GM12892 (cell line): ENCODE data around the gene IKZF1.
A peak's percentile ranks its signal among the peaks of the same experiment; 100 is the strongest.

Source experiments
- DNase-seq: peaks from one replicate; pipeline ENCODE4 v3.0.0; 2011; ENCODE audit not compliant: insufficient read length
- FAIRE-seq: peaks from 2 replicates; lab custom pipeline; 2011; peaks lifted over from hg19 to GRCh38; lab: Jason Lieb, UNC
- POLR2A ChIP-seq: IDR thresholded peaks from 2 replicates; pipeline ENCODE4 v1.6.1; 2011; ENCODE audit warnings: low read depth, low read length, control low read depth
- POLR2AphosphoS5 ChIP-seq: IDR thresholded peaks from 2 replicates; pipeline ENCODE4 v1.6.1; 2011; ENCODE audit warnings: low read depth, low read length, control low read depth
- TAF1 ChIP-seq: IDR thresholded peaks from 2 replicates; pipeline ENCODE4 v1.6.1; 2011; ENCODE audit warnings: low read depth, mild to moderate bottlenecking, control low read depth, low read length, borderline replicate concordance

Gene IKZF1

DNA sequence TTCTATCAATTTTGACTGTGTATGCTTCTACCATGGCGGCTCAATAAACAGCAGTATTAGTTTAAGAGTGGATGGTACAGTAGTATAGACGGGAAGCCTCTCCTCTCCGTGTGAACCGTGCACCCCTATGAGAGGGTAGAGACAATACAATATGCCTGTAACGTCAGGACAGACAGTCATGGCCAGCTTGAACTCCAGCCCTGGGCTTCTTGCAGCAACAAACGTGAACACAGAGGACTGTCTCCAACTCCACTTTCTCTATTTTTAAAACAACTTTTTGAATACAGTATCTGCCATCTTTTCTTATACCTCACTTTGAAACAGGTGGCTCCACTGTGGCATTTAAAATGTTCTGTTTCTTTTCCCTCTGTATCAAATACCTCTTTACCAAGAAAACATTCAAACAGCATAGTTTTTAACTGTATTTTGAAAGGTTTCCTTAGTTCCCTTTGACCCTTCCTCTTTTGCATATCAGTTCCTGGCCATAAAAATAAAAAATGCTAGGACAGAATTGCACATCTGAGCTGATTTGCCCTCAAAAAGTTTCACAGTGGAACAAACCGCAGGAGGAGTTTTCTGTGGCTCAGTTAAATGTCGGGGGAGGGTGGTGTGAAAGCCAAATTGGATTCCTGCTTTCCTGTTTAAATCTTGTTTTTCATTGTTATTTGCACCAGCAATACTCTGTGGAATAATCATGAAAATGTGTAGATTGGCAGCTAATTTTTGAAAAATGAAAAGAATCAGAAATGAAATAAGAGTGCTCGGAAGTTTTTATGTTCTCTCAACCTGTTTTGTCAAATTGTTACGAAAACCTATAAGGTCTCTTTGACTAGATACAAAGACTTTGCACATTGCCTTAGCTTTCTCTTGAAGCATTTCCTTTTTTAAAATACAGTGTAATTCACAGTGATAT, 8.0 kb downstream of the IKZF1 start:
- FAIRE-seq (peak; percentile 95), DNase-seq (no peak)
- no peak for TF ChIP-seq POLR2A
- TF ChIP-seq TAF1: no peak
- TF ChIP-seq POLR2AphosphoS5: no peak

DNA sequence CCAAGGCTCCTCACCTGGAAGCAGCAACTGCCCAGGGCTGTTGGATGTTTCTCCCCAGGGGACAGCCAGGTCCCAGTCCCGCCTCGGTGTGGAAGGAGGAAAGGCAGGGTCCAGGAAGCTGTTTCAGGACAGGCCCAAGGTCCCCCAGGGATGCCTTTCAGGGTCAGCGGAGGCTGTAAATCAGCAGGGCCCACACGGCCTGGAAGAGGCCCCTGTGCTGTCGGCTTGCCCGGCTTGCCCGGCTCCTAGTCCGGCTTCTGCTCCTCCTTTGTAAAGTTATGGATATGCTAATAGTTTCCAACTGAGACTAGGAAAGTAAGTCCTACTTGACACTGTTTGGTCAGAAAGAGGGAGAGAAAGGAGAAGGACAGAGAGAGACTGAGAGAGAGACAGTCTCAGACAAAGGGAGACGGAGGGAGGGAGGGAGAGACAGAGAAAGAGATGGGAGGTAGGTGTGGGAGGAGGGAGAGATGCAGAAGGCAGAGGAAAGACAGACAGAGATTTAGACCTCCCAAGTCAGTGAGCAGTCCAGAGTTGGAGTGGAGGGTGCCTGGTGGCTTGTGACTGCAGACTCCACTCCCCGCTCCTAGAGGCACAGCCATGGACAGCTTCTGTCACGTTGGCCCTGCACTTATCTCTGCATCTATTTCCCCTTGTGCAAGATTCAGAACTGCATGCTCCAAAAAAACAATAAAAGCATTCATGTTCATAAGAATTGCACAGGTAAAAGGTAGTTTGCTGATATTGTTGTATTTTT, 10.5 kb downstream of the IKZF1 start:
- no peak for DNase-seq
- FAIRE-seq: peak; percentile 76
- TF ChIP-seq POLR2A (no peak), POLR2AphosphoS5 (no peak), TAF1 (no peak)

DNA sequence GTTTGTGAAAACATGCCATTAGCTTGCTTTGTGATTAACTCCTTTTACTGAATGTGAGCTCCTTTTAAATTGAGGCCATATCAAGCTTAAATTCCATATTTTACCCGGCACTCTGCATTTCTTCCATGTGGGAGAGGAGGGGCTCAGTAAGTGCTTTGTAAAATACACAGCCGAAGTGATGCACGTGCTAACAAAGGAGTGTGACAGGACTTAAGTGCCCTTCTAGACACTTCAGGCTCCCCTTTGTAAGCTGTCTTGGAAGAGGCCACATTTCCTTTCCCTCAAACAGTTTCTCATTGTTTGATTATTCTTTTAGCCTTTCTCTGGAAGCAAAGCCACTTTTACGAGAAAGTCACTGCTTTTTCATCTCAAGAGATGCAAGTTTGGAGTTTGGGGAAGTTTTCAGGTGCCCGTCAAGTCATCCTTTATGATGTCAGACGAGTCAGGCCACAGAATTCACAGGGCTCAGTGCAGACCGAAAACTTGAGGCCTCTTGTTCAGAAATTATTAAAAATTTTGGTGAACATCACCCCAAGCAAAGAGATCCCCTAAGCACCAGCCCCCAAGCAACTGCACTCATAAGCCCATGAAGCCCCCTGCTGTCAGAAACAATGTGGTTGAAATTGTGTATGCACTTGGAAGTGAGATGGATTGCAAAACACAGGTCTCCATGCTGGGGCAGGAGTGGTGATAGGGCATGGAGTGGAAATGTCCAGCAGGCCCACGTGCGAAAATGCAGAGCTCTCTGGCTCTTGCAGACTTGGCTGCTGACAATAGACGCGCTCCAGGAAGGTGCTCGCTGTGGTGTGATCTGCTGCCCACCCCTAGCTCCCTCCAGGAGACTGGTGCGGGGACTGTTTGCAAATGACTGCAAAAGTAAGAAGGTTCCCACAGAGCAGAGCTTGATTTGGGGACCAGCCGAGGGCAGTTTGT, 11.5 kb downstream of the IKZF1 start:
- no peak for DNase-seq

DNA sequence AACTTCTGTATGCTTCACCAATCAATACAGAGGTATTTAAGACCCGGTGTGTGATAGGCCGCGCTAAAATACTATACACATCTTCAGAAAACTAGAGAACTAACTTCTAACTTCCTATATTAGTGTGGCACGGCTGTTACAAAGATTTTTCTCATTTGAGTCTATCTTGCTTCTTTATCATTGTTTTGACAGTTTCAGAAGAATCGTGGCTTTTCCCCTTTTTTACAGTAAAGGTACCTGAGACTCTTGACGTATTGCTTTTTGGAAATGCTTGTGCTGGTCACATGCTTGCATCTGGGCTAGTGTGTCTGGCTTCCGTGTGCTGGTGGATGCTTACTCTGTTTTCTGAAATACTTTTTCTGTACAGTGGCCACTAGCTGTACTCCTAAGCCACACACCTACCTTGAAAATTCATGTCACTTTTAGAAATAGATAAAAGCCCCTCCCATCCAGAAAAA, 12.7 kb downstream of the IKZF1 start:
- no peak for DNase-seq
- TF ChIP-seq TAF1 (no peak), POLR2AphosphoS5 (no peak), POLR2A (no peak)
- peak; percentile 96 for FAIRE-seq

More for the DNA sequence above, 11.5 kb downstream of the IKZF1 start:
- peak; percentile 86 for FAIRE-seq
- TF ChIP-seq POLR2AphosphoS5 (no peak), POLR2A (no peak), TAF1 (no peak)

DNA sequence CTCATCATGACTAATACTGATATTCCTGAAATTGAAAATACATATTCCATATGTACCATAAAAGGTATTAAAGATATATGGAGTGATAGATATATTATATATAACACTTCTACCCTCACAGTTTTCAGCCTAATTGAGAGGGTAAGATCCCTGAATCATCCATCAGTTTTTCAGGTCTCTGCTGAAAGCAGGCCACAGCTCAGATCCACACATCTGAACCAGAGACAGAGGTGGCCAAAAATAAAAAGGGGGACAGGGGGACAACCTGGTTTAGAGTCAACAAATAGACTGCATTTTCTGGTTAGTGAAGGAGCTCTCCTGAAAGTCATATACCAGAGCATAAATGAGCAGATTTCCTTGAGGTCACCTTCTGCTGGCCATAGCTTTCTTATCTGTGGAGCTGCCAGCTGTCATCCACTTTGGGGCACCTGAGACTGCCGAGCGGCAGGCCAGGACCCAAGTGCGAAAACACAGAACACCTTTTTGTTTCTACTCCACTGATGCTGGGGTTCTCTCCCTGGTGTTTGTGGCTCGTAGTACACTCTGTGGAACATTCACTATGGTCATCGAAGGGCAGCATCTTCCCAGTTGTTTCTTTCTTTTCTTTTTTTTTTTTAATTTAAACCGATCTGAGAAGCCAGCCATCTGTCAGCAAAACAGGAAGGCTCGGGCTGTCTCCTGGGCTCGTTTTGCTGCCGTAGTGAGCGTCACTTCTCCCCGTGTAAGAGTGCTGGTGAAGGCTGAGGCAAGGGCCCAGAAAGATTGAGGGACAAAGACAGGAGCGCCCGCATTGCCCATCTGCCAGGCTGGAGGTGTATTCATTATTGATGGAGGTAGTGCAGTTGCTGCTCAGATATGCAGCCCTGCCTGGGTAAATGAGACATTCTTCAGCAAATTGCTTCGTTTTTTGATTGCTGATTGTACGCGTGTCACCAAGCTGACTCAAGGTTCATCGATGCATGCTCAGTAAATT, 13.5 kb downstream of the IKZF1 start:
- DNase-seq (no peak), FAIRE-seq (peak; percentile 83)
- no peak for TF ChIP-seq POLR2A
- TF ChIP-seq POLR2AphosphoS5: no peak
- TF ChIP-seq TAF1: no peak

DNA sequence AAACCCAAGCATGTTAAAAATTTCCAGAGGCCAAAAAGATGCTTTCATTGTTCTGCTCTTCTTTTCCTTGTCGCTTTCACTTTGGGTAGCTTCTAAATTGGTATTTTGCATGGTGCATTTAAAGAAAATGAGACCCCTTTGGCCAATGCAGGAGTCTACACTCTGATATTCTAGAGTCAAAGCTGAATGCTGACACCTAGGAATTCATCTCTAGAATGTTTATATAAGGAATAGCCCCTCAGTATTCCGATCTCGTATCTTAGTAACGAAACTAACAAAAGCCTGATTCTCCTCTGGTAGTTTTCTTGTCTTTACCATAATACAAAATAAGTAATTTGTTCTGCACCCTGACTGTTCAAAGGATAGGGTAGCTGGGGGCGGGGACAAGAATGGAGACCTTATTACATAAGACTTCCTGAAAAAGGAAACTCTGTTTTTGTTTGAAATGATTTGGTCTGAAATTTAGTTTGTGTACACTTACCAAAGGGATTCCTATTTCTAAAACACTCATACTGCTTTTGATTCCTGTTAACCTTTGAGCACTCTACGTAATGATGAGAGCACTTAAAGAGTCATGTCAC, 17.1 kb downstream of the IKZF1 start:
- TF ChIP-seq POLR2AphosphoS5 (no peak), POLR2A (no peak), TAF1 (no peak)
- FAIRE-seq (peak; percentile 30), DNase-seq (no peak)

DNA sequence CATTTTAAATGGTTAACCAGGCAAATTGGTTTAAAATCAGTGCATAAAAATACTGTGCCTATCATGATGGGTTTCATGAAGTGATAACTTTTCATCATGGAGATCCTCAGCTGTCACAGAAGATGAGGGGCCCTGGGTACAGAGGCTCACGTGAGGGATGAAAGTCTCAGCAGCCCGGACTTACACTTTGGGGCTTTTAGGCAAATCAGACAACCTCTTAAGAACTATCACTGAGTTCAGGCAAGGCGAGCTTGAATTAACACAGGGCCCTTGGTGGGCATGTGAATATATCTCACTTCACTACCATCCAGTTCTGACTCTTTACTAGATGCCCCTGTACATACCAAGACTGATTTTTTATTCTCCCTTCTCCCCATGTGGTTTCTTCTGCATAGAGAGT, 19.6 kb downstream of the IKZF1 start:
- TF ChIP-seq POLR2A (no peak), POLR2AphosphoS5 (no peak), TAF1 (no peak)
- FAIRE-seq (peak; percentile 36), DNase-seq (no peak)

DNA sequence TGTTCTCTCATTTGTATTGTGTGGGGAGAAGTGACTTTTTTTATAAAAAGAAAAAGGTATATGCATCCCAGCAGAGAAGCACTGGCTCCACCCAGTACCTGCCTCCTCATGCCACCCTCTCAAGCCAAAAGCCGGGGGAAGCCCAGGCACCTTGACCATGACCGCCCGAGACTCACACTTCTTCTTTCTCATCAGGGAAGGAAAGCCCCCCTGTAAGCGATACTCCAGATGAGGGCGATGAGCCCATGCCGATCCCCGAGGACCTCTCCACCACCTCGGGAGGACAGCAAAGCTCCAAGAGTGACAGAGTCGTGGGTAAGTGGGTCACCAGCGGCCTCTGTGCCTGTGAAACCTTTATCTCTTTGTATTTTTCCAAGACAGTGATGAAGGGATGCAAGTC, 22.9 kb downstream of the IKZF1 start:
- peak; percentile 78 for FAIRE-seq
- TF ChIP-seq TAF1: no peak
- no peak for TF ChIP-seq POLR2A
- no peak for TF ChIP-seq POLR2AphosphoS5
- DNase-seq: no peak

DNA sequence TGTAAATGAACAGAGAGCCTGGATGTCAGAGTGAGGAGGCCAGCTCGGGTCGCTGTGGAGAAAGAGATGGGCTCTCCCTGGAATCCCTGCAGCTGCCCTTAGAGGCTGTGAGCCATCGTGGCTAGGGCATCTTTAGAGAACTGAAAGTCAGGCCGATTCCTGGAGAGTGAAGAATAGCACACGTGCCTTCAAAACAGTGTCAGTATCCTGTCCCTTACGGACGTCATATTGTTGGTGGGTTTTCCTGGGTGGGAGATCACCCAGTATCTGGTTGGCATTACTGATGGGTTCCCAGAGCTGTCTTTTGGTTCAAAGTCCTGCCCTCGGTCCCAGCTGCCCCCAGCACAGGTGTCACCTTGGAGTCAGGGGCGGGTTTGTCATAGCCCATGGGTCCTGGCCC, 25.3 kb downstream of the IKZF1 start:
- FAIRE-seq (peak; percentile 85), DNase-seq (no peak)
- TF ChIP-seq TAF1 (no peak), POLR2AphosphoS5 (no peak), POLR2A (no peak)
